Cardiac muscle cell (in vitro differentiated cells and primary cell): ENCODE measurements around the gene SATB2. TPM values are rescaled to one million over a fixed set of nuclear protein-coding genes. Genes with fewer than 3 reads are reported as not detected.
A peak's percentile ranks its signal among the peaks of the same experiment; 100 is the strongest.

ENCODE experiments used
- DNase-seq, 2 donors: peaks; one replicate each; pipeline versions ENCODE4 v3.0.0 to v3.0.0-alpha.2; 2010 to 2017; ENCODE audit warnings: low read depth in 1 of 2, low spot score in 1 of 2
- H3K27ac ChIP-seq: fragments of 200-600 bp; sonication (generic); 2 replicates; pipeline ENCODE4 v1.5.1; 2016
- H3K27me3 ChIP-seq: fragments of 200-600 bp; sonication (generic); 2 replicates; pipeline ENCODE4 v1.6.0; 2016; ENCODE audit warnings: control low read depth
- H3K36me3 ChIP-seq: fragments of 200-600 bp; sonication (generic); 2 replicates; pipeline ENCODE4 v1.5.1; 2016; ENCODE audit warnings: control low read depth
- H3K4me1 ChIP-seq: fragments of 200-600 bp; sonication (generic); 2 replicates; pipeline ENCODE4 v1.8.1; 2017; ENCODE audit warnings: low read depth, mild to moderate bottlenecking, mixed run types
- H3K4me3 ChIP-seq: fragments of 200-600 bp; sonication (generic); 2 replicates; pipeline ENCODE4 v1.5.1; 2016; ENCODE audit warnings: mild to moderate bottlenecking
- H3K9me3 ChIP-seq: fragments of 200-600 bp; sonication (generic); 2 replicates; pipeline ENCODE4 v1.5.1; 2017; ENCODE audit warnings: low read depth, mild to moderate bottlenecking, control low read depth
- CTCF ChIP-seq: IDR thresholded peaks from 2 replicates; pipeline ENCODE4 v1.5.1; 2012; ENCODE audit warnings: low read depth, mild to moderate bottlenecking, low read length
- polyA plus RNA-seq: library from polyadenylated mRNA; unstranded; fragments of >200 nt; fragmentation: Nextera tagmentation; extraction: Ambion mirVana; gene quantifications from 2 replicates; pipeline ENCODE4 v1.2.1, GENCODE V29; 2016
- total RNA-seq: library from RNA; depleted of rRNA; stranded (reverse); fragments of >200 nt; gene quantifications from 2 replicates; pipeline ENCODE4 v1.2.3, GENCODE V29; 2016

SATB2 gene
- total and polyA plus RNA-seq, 2 experiments from 2014 or later = 1.0 to 1.4 TPM

GRCh38 chr2:199439542-199439941 lies 18.2 kb downstream of the SATB2 start:
- no peak for DNase-seq
- Histone ChIP-seq H3K27ac (no peak overlapping the region), H3K4me3 (no peak overlapping the region), H3K27me3 (no peaks in the 10 kb centered on the region), H3K9me3 (no peaks in the 10 kb centered on the region), H3K4me1 (no peaks in the 10 kb centered on the region), H3K36me3 (no peaks in the 10 kb centered on the region)
- no peak for TF ChIP-seq CTCF

- Histone ChIP-seq H3K4me1 (no peaks in the 10 kb centered on the region), H3K36me3 (no peaks in the 10 kb centered on the region), H3K9me3 (no peaks in the 10 kb centered on the region), H3K27ac (no peak overlapping the region), H3K4me3 (no peak overlapping the region), H3K27me3 (no peaks in the 10 kb centered on the region)
- no peak for DNase-seq
- no peak for TF ChIP-seq CTCF
Observed at GRCh38 chr2:199439066-199439465, 18.7 kb downstream of the SATB2 start.

- H3K27ac ChIP-seq = no peak overlapping the region
- no peaks in the 10 kb centered on the region for H3K4me1 ChIP-seq
- no peak overlapping the region for H3K4me3 ChIP-seq
- H3K9me3 ChIP-seq = no peaks in the 10 kb centered on the region
- H3K36me3 ChIP-seq = no peaks in the 10 kb centered on the region
- TF ChIP-seq CTCF = no peak
- DNase-seq = no peak
- no peaks in the 10 kb centered on the region for H3K27me3 ChIP-seq
Observed at GRCh38 chr2:199434555-199434954, 23.2 kb downstream of the SATB2 start.

- H3K27me3 ChIP-seq = no peaks in the 10 kb centered on the region
- H3K4me1 ChIP-seq = no peaks in the 10 kb centered on the region
- TF ChIP-seq CTCF = no peak
- H3K4me3 ChIP-seq = no peak overlapping the region
- no peak overlapping the region for H3K27ac ChIP-seq
- no peaks in the 10 kb centered on the region for H3K36me3 ChIP-seq
- DNase-seq = no peak
- no peaks in the 10 kb centered on the region for H3K9me3 ChIP-seq
Observed at GRCh38 chr2:199433204-199433832, 24.4 kb downstream of the SATB2 start.

- TF ChIP-seq CTCF = no peak
- H3K27ac ChIP-seq = no peak overlapping the region
- no peaks in the 10 kb centered on the region for H3K36me3 ChIP-seq
- H3K27me3 ChIP-seq = no peaks in the 10 kb centered on the region
- H3K9me3 ChIP-seq = no peaks in the 10 kb centered on the region
- peak in 1 of 2 donors; percentile 74 for DNase-seq
- no peak overlapping the region for H3K4me3 ChIP-seq
- no peaks in the 10 kb centered on the region for H3K4me1 ChIP-seq
Observed at GRCh38 chr2:199431746-199432213, 26.0 kb downstream of the SATB2 start.
